ENCODE data around the gene TASOR2.

DNA sequence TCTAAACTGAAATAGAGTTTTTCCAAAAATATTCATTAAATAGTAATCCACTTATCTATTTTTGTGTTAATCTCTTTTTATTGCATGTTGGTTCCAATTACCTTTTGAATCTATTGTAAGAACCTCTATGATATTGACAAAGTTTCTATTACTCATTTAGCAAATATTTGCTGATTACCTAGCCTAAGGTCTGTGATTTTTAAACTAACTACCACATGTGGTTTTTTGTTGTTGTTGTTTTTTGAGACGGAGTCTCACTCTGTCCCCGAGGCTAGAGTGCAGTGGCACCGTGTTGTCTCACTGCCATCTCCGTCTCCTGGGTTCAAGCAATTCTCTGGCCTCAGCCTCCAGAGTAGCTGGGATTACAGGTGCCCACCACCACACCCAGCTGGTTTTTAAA, 16.2 kb upstream of the TASOR2 start:
- TF ChIP-seq, protein P1, sequence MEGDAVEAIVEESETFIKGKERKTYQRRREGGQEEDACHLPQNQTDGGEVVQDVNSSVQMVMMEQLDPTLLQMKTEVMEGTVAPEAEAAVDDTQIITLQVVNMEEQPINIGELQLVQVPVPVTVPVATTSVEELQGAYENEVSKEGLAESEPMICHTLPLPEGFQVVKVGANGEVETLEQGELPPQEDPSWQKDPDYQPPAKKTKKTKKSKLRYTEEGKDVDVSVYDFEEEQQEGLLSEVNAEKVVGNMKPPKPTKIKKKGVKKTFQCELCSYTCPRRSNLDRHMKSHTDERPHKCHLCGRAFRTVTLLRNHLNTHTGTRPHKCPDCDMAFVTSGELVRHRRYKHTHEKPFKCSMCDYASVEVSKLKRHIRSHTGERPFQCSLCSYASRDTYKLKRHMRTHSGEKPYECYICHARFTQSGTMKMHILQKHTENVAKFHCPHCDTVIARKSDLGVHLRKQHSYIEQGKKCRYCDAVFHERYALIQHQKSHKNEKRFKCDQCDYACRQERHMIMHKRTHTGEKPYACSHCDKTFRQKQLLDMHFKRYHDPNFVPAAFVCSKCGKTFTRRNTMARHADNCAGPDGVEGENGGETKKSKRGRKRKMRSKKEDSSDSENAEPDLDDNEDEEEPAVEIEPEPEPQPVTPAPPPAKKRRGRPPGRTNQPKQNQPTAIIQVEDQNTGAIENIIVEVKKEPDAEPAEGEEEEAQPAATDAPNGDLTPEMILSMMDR (IDR thresholded peaks at IDR 0.05 in 8 of 11, conservative IDR thresholded peaks at IDR 0.05 in 3 of 11): no peak
- no peak for TF ChIP-seq POLR2A (IDR thresholded peaks at IDR 0.05)
- no peak for TF ChIP-seq POLR2AphosphoS5 (IDR thresholded peaks at IDR 0.05)

Data from spleen (tissue), 7 donors.